Right lobe of liver (tissue), 6 donors: ENCODE measurements around the gene NEU2. TPM values are rescaled to one million over a fixed set of nuclear protein-coding genes. Genes with fewer than 3 reads are reported as not detected.

Experiments used
- ATAC-seq, 4 donors: fragments of 200-7000 bp; cut with Tn5 transposase; one replicate each; pipeline ENCODE4 v1.9.1; 2020; ENCODE audit warnings: mild to moderate bottlenecking in 4 of 4, moderate library complexity in 4 of 4
- DNase-seq, 3 donors: peaks; one replicate each; pipeline ENCODE4 v3.0.0-alpha.2; 2020
- H3K27ac ChIP-seq, 3 donors: fragments of 200-600 bp; one replicate each; pipeline ENCODE4 v1.8.0; 2022
- H3K27me3 ChIP-seq, 2 donors: fragments of 200-600 bp; one replicate each; pipeline ENCODE4 v1.8.0; 2022
- H3K36me3 ChIP-seq, 4 donors: fragments of 200-600 bp; sonication (generic) in 1 of 4; one replicate each; pipeline versions ENCODE4 v1.5.1 to v1.8.0; 2017 to 2022; ENCODE audit warnings: control low read depth in 1 of 4
- H3K4me1 ChIP-seq, 4 donors: fragments of 200-600 bp; sonication (generic) in 1 of 4; one replicate each; pipeline versions ENCODE4 v1.5.1 to v1.8.0; 2017 to 2022; ENCODE audit warnings: control low read depth in 1 of 4
- H3K4me3 ChIP-seq, 3 donors: fragments of 200-600 bp; one replicate each; pipeline ENCODE4 v1.8.0; 2022
- H3K9me3 ChIP-seq, 4 donors: fragments of 200-600 bp; sonication (generic) in 1 of 4; one replicate each; pipeline versions ENCODE4 v1.5.1 to v1.8.0; 2017 to 2022; ENCODE audit warnings: control low read depth in 1 of 4
- POLR2A ChIP-seq: fragments of 450-650 bp; IDR thresholded peaks from one replicate; pipeline ENCODE4 v1.6.1; 2017; ENCODE audit warnings: antibody characterized with exemption, mild to moderate bottlenecking
- WGBS: methylation state at CpG from one replicate; pipeline ENCODE4 v1.1.6; 2018; ENCODE audit warnings: low coverage, low lambda C conversion rate; ENCODE audit not compliant: insufficient coverage; ENCODE audit errors: missing lambda C conversion rate; 5-methylcytosine and 5-hydroxymethylcytosine counted together
- intact Hi-C, 2 donors: fragments of 100-400 bp; cut with DNase I; formaldehyde crosslinking; loops; one replicate each; pipeline versions ENCODE4 v1.11.2 to v1.14.1; 2022
- total RNA-seq, 6 experiments: library from RNA; depleted of rRNA in 2 of 6; stranded (reverse); fragments of >200 nt in 2 of 6; fragmentation: NEBNext Ultra II Directional in 3 of 6; extraction: Animal tissue kit (Norgen Biotek cat#: 25700) in 3 of 6; gene quantifications; one replicate each; pipeline versions ENCODE4 v1.1.0 to v1.2.4, GENCODE V29; 2016 to 2023
- TF ChIP-seq, protein P1 (sequence below), 4 donors: fragments of 200-600 bp in 3 of 4; fragments of 450-650 bp in 1 of 4; IDR thresholded peaks; one replicate each; pipeline versions ENCODE4 v1.5.1 to v1.8.0; 2016 to 2022; ENCODE audit warnings: antibody characterized with exemption in 4 of 4, mild to moderate bottlenecking in 2 of 4
- donor health status: DM: no; HTN: yes; CAD: no.
- donor health status: DM: no; HTN: no; CAD: no.
- donor health status: DM: no; HTN: no; CAD: no.
- donor health status: DM: no; HTN: yes; CAD: no.
- donor health status: DM: no; HTN: yes; CAD: no.

NEU2 gene
- total RNA-seq, 6 experiments from 2014 or later, result not detected

DNA sequence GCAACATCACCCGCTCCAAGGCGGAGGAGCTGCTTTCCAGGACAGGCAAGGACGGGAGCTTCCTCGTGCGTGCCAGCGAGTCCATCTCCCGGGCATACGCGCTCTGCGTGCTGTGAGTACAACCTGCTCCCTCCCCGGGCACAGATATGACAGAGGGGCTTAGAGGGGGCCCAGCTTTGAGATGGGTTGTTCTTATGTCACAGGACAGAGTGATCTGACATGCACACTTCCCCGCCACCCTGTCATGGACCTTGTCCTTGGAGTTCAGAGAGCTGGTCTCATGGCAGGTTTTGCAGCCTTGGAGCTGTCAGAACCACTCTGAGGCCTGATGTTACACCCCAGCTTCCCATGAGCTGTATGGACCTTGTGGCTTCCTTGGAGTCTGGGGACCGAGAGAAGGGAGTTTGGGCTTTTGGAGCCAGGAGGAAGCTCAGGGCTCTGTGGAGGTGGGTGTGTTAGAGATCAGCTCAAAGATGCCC is 28.1 kb downstream of the NEU2 start:
- Histone ChIP-seq H3K27ac (peak overlapping the region; percentile 50 to 90 (median 74)), H3K36me3 (no peaks in the 10 kb centered on the region), H3K4me1 (no peaks in the 10 kb centered on the region), H3K9me3 (no peaks in the 10 kb centered on the region), H3K27me3 (no peaks in the 10 kb centered on the region), H3K4me3 (peak overlapping the region; percentile 39 to 49 (median 41))
- peak in 1 of 3 donors; percentile 48 for DNase-seq
- 18% methylated on average over 9 of the region's 13 CpGs for WGBS
- peak; percentile 2 to 16 (median 5) for ATAC-seq
- intact Hi-C loops, result no loop called here
- TF ChIP-seq, protein P1, sequence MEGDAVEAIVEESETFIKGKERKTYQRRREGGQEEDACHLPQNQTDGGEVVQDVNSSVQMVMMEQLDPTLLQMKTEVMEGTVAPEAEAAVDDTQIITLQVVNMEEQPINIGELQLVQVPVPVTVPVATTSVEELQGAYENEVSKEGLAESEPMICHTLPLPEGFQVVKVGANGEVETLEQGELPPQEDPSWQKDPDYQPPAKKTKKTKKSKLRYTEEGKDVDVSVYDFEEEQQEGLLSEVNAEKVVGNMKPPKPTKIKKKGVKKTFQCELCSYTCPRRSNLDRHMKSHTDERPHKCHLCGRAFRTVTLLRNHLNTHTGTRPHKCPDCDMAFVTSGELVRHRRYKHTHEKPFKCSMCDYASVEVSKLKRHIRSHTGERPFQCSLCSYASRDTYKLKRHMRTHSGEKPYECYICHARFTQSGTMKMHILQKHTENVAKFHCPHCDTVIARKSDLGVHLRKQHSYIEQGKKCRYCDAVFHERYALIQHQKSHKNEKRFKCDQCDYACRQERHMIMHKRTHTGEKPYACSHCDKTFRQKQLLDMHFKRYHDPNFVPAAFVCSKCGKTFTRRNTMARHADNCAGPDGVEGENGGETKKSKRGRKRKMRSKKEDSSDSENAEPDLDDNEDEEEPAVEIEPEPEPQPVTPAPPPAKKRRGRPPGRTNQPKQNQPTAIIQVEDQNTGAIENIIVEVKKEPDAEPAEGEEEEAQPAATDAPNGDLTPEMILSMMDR (IDR thresholded peaks at IDR 0.05), result no peak
- no peak for TF ChIP-seq POLR2A

DNA sequence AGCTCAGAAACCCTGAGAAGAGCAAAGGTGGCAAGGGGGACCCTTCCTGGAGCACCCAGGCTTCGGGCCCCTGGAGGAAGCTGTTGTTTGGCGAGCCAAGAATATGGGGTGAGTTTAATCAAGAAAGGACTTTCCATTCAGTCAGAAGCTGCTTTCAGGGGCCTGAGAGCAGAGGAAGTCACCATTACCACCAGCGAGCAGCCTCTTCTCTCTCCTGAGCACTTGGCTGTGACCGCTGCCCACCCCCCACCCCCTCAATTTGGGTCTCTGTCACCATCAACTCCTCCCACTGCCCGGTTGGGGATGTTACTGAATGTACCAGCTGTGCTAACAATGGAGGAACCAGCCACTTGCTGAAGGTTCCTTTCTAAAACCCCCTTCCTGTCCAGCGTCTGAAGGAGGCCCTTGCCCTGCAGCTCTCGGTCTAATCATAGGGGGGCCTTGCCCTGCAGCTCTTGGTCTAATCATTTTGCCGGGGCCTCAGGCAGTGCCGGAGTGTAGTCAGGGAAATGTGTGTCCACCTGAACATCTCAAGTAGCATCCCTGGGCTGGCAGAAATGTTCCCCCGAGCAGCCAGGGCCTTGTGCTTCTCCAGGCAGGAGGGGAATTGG is 28.6 kb downstream of the NEU2 start:
- TF ChIP-seq POLR2A, result no peak
- TF ChIP-seq, protein P1 (IDR thresholded peaks at IDR 0.05), result no peak
- Histone ChIP-seq H3K4me3 (peak overlapping the region; percentile 39 to 49 (median 41)), H3K4me1 (no peaks in the 10 kb centered on the region), H3K27ac (peak overlapping the region; percentile 50 to 90 (median 74)), H3K36me3 (no peaks in the 10 kb centered on the region), H3K27me3 (no peaks in the 10 kb centered on the region), H3K9me3 (no peaks in the 10 kb centered on the region)
- intact Hi-C loops, result no loop called here
- 47% methylated on average over 4 of the region's 10 CpGs for WGBS
- DNase-seq (peak in 1 of 3 donors; percentile 49), ATAC-seq (peak in 3 of 4 donors; percentile 4 to 5 (median 5))

DNA sequence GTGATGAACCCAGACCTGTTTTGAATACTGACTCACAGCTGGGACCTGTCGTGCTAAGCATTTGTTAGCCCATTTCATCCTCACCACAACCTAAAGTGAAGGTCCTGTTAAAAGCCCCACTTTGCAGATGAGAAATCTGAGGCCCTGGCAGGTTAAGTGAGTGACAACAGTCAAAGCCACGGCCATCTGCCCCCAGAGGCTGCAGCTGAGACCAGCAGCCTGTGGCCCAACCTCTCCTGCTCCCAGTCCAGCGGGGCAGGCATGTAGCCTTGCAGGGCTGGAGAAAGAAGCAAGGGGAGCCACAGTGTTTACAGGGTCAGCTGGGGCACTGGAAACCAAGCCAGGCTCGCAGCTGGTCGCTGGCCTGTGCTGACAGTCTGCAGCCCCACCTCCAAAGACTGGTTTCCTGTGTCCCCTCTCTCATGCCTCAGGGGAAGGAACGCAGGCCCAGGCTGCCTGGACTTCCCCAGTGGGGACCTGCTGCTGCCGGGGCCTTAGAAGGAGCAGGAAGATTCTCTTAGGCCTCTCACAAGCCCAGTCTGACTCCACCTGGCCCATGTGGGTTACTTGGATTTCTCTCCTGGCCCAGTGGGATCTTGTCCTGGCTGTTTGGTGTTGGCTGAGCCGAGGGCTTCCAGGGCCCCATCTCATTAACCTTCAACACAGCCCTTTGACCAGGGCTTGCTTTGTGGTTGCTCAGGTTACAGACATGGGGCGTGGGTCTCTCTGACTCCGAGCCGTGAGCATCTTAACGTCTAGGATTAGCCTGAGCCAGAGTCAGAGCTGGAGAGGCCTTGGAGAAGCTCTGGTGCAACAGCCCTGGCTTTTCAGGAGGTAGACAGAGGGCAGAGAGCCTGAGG is 29.3 kb downstream of the NEU2 start:
- TF ChIP-seq POLR2A, result no peak
- TF ChIP-seq, protein P1 (IDR thresholded peaks at IDR 0.05), result peak in 3 of 4 donors; percentile 6 to 13 (median 10)
- H3K36me3 ChIP-seq, result no peaks in the 10 kb centered on the region
- DNase-seq, result peak in 1 of 3 donors; percentile 59
- intact Hi-C loops, result no loop called here
- H3K4me1 ChIP-seq, result no peaks in the 10 kb centered on the region
- peak overlapping the region; percentile 50 to 74 (median 57) for H3K27ac ChIP-seq
- 55% methylated on average over 2 of the region's 12 CpGs for WGBS
- H3K9me3 ChIP-seq, result no peaks in the 10 kb centered on the region
- peak; percentile 52 to 71 (median 58) for ATAC-seq
- no peaks in the 10 kb centered on the region for H3K27me3 ChIP-seq
- peak overlapping the region; percentile 39 to 49 (median 41) for H3K4me3 ChIP-seq

DNA sequence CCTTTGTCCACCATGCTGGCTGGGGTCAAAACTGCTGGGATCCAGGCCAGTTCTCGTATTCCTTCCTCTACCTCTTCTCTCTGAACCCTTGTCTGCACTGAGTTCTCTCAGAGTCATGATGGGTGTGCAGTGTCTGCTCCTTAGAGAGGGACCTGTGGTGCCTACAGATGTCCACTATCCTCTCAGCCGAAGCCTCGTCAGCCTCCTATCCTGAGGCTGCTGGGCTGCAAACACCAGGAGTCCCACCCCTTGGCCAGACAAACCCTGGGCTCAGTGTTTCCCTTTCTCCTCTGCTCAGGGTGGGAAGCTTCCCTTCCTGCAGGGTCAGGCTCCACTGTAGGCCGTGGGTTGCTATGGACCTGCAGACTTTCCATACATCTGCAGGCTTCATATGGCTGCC is 30.0 kb downstream of the NEU2 start:
- no peaks in the 10 kb centered on the region for H3K9me3 ChIP-seq
- TF ChIP-seq, protein P1 (IDR thresholded peaks at IDR 0.05), result no peak
- TF ChIP-seq POLR2A, result no peak
- peak overlapping the region; percentile 39 to 49 (median 41) for H3K4me3 ChIP-seq
- peak overlapping the region; percentile 50 to 74 (median 57) for H3K27ac ChIP-seq
- H3K4me1 ChIP-seq, result no peaks in the 10 kb centered on the region
- no peaks in the 10 kb centered on the region for H3K36me3 ChIP-seq
- DNase-seq (peak in 2 of 3 donors; percentile 37 to 48), ATAC-seq (peak; percentile 3 to 16 (median 10))
- WGBS, result 70% methylated on average over 2 of the region's 4 CpGs
- intact Hi-C loops, result no loop called here
- no peaks in the 10 kb centered on the region for H3K27me3 ChIP-seq
